Measurements from ENCODE around the gene SND1.

Gene SND1

DNA sequence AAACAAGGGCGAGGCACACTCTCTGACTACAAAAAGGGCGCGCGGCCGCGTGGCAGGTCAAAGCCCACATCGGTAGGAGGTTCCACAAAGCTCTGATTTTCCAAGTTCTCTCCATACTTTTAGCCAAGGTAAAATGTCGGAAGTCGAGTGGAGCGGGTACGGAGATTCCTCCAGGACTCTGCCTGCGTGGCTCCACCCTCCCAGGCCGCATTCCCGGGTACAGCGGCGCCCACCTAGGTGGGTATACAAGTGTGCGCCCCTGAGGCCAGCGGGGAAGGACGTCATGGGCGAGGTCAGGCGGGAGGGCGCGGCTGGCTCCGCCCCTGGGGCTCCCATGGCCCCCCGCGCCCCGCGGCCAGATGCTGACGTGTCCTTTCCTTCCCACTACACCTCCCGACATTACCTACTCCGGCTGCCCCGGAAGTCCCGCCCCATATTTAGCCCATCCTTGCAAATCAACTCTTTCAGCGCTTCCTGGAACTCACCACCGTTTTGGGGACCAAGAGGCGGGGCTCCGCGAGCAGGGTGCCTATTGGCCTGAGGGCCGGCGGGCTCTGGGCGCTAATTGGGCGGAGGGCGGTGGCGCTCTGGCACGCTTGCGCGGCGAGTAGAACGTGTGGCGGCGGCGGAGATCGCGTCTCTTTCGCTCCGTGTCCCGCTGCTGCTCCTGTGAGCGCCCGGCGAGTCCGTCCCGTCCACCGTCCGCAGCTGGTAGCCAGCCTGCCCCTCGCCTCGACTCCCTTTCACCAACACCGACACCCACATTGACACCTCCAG, at the start of gene SND1:
TSS of gene SND1 (plus strand) at position 639 of the 777 bp plus-strand sequence. CDS start 180 bp downstream, outside the sequence.
- peak; percentile 100 for DNase-seq

DNA sequence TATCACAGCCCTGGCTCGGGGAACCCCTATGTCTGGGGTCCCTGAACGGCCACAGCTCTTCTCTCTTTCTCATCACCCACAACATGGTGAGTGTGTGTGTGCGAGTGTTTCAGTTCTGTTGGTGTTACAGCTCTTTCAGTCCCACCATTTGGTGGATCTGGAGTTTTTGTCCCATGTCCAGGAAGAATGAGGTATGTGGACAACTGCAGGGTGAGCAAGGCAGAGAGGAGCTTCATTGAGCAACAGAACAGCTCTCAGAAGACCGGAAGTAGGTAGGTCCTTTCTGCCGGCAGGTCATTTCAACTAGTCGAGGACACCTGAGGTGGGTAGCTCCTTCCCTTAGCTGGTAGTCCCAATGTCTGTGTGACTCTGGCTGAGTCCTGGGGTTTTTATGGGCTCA, 43.5 kb upstream of the SND1 start:
- DNase-seq: no peak

DNA sequence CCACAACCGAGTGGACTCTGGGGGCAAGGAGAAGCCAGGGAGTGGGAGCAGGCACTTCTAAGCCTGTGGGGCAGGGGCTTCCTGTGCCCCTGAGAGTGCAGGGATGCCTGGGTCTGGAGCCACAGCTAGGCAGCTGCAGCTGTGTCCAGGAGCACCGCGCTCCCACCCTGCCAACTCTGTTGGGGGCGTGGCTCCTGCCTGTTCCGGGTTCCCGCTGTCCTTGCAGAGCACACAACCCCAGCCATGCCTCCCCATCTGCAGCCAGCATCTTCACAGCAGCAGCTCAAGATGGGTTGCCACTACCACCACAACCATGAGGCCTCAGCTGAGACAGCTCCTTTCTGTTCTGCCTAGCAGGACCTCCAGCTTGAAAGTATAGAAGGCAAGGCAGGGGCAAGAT, 42.7 kb upstream of the SND1 start:
- DNase-seq: no peak

DNA sequence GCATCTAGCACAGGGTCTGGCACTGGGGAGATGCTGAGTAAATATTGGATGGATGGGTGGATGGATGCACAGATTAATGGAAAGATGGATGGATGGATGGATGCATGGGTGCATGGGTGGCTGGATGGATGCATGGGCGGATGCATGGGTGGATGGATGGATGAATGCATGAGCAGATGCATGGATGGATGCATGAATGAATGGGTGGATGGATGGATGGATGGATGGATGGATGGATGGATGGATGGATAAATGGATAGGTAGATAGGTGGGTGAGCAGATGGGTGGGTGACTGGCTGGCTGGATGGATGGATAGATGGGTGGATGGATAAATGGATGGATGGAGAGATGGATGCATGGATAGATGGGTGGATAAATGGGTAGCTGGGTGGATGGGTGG, 39.7 kb upstream of the SND1 start:
- DNase-seq: no peak

DNA sequence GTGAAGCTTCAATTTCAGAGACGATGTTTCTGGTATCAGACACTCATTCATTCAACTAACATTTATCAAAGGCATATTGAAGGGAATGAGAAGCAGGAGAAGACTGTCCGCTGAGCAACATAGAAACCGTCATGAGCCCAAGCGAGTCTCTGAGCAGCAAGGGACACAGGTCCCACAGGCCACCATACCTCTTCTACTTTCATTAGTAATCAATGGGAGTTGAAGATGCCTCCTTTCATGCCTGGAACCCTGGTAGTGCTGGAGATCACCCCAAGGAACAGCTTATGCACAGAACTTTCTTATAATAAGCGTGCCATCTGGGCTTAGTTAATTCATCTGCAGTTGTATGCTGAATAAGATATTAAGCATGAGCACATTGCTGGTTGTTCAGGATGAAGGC, 35.3 kb upstream of the SND1 start:
- no peak for DNase-seq

DNA sequence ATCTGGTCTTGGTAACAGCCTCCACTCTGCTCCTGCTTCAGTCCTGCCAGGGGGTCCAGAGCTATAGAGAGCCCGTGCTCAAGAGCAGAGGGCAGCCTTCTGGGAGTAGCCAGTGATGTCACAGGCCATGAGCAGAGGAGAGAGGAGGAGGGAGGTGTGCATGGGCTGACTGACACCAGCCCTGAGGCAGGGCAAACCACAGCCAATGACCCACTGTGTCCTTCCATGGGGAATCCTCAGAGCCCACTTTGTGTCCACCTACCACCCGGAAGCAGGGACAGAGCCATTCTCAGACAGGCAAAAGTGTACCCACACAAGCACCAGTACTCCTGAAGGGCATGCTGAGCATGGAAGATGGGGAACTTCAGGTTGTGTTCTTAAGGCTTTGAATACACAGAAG, 34.0 kb upstream of the SND1 start, which contains the start of gene PAX4:
TSS of gene PAX4 (minus strand) at position 101 of the 400 bp plus-strand sequence. CDS start 2,214 bp downstream, outside the sequence.
- DNase-seq: no peak

DNA sequence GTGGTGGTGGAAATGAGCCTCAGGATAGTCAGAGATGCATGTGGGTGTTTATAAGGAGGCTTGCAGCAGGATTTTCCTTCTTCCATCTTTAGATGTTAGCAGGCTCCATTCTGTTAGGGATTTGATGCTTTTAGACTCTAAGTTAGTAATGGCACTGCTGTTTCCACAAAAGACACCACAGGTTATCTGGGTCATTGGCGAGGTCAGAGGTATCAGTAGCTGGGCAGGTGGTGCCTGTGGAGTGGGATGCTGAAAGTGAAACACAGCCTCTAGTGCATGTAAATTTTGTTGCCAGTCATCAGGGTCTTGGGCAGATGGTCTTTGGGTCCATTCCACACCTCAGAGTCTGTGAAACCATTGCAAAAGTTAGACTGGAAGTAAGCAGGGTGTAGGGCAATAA, 33.2 kb upstream of the SND1 start:
- DNase-seq: no peak

DNA sequence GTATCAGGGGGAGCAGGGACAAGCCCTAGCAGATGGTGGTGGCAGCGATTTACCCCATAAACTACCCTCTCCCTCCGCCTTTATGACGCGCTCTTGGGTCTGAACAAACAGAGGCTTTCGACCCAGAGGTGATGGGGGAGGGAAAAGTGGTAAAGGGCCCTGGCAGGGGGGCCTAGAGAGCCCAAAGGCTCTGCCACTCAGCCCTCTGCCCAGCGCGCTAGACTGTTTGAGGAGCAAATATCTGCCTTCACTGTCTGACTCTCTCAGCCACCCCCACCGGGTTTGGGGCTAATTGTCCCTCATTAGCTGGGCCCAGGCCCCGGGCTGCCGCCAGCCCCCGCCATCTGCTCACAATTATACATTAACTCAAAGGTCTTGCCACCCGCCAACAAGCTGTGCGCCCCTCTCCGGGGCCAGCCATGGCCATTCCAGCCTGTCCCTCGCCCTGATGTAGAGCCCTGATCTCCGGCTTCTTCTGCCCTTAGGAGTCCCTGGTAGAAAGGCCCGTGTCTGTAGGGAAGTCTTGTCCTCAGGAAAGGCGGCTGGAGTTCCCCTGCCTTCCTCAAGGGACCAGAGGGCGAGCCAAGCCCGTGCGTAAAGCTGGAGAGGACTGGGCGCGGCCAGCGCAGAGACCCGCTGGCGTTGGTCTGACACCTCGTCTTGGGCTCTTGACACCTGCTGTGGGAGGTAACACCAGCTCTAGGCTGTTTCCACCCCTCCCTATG, 32.2 kb upstream of the SND1 start:
- no peak for DNase-seq

DNA sequence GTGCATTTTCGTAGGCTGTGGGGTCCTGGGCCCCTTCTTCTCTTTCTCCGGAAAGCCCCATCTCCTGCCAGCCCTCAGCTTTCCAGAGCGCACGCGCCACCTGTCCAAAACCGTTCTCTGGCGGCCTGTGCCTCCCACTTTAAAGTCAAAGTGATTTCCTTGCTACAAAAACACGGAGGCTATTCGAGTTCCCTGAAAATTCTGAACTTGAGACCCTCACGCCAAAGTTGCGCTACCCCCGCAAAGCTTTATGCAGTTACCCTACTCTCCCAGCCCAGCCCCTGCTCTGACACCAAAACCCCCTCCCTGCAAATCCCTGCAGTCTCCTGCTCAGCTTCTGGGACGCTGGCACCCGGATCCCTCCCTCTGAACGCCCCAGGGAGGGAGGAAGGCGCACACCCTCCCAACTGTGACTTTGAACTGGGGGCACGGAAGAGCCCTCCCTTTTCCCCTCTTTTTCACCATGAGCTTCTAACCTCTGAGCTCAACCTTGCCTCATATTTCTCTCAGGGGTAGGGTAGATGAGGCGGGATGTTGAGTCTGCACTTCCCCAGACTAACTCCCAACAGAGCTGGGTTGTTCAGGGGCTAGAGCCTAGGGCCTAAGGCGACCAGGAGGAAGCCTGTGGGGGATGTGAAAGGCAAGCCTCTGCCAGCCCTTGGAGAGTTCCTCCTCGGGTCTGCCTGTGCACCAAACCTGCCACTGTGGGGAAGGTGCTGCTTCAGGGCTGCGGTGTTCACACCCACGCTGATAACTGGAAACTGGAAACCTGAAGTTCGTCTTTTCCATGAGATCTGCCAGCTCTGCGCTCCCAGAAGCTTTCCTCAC, 31.4 kb upstream of the SND1 start:
- DNase-seq: no peak

DNA sequence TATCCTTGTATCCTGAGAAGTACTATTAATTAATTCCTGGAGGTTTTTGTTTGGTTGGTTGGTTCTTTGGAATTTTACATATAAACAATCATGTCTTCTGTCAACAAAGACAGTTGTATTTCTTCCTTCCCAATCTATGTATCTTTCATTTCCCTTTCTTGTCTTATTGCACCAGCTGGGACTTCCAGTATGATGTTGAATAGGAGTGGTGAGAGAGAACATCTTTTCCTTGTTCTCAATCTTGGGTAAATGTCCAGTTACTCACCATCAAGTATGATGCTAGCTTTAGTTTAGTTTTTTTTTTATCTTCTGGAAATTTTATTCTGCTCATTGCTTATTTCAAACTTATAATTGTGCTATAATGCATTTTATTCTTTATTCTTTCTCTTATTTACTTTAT, 26.7 kb upstream of the SND1 start:
- no peak for DNase-seq

DNA sequence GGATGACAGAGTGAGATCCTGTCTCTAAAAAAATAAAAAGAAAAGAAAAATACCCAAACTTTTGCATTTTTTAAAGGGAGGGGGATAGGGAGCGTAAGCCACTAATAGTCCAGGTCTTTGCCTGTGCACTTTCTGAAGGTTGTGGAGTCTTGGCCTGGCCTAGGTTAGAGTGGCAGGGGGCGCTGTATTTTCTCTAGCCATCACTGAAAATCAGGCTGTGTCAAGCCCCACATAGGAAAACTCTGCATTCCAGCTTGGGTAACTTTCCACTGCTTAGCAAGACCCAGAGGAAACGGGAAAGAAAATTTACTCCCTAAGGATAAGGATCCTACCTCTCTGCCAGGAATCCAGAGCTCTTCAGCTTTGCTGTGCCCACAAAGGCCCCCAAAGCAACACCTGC, 23.5 kb upstream of the SND1 start:
- no peak for DNase-seq

DNA sequence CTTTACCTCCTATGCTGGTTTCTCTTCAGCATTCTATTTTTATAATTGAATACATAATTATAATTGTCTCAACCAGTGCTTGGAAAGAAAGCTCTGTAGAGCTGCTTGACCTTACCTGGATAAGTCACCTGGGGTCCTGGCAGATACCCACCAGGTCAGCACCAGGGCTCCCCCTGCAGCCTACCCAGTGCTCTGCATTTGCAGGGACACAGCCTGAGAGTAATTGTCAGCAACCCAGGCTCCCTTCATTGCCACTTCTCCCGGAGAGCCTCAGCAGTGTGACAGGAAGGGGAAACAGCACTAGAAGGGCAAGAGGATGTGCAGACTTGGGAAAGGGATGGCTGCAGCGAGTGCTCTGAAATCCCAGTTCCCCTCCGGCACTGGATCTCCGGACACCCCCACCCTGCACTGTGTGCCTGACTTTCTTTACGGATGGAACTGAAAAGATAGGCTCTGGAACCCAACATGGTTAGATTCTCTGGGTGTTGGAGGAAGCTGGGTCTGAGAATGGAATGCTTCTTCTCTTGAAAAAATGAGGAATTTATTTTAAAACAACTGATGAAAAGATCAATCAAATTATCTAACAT, 22.6 kb upstream of the SND1 start:
- peak; percentile 70 for DNase-seq

DNA sequence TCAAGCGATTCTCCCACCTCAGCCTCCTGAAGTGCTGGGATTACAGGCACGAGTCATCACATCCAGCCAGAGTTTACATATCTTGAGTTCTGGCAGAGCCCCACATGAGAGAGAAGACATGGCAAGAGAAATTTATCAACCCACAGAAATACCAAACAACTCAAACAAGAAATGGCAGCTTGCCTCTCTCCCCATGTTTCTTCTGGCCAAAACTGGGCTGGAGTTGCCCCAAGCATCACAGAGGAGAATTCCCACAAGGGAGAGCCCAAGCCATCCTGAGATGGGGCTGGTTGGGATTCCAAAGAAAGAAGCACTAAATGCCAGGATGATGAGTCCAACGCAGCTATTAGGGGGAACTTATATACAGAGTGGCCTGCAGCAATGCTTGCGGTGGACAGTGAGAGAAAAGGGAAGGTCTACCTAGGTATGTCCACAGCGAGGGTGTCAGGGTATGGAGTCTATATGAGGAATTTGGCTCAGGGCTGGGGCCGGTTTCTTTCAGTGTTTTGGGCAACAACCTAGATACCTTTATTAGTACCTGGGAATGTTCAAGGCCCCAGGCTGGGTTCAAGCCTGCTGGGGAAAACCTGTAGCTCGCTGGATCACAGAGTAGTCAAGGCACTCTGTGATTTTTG, 19.6 kb upstream of the SND1 start:
- DNase-seq: no peak

DNA sequence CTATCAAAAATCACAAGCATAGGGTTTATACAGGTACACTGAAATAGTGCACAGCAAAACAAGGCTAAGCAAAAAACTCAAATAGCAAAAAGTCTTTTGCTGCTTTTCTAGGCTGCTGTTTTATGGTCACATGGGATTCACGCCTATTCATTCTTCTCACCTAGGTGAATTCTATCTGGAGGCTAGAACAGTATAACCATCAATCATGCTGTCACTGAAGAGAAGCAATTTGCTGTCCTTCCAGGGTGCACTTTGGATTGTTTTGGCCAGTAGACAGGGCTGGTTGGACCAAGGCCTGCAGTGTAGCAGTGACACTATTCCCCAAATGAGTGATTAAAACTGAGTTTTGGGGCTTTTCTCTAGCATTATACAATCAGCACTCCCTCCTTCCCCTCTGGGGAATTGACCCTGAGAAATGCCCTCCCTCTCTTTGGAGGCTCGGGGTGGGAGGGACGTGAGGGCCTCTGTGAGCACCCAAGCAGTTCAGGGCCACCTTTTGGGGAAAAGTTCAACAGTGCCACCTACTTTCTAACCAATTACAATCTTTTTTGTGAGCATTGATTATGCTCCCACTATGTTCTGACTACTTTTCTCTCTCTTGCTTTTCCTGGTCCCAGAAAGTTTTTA, 16.2 kb upstream of the SND1 start:
- no peak for DNase-seq

DNA sequence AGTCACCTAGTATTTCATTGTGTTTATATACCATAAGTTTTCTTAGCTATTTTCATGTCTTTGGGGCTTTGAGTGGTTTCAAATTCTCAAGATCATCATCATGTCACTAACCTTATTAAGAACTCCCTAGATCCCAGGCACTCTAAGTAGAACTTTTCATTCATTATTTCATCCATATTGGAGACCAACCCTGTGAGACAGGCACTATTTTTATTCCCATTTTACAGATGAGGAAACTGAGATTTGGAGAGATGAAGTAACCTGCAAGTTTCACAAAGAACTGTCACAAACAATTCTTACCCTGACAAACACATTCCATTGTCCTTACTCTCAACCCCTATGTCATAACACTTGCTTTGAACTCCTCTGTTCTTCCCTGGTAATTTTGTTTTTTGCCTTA, 13.8 kb upstream of the SND1 start:
- DNase-seq: no peak

DNA sequence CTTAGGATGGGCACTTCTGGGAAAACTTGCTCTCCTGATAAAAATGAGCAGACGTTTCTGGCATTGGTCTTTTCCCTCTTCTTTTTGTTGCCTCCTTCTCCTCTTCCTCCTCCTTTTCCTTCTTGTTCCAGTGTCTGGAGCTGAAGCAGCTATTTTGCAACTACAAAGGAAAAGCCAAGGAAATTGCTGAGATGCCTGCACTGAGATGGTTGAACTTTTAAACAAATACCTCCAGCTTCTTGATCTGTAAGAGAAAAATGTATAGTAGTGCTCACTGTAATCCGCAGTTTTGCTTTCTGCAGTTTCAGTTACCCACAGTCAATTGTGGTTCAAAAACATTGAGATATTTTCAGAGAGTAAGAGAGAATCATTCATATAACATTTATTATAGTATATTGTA, 7.5 kb upstream of the SND1 start:
- DNase-seq: no peak

DNA sequence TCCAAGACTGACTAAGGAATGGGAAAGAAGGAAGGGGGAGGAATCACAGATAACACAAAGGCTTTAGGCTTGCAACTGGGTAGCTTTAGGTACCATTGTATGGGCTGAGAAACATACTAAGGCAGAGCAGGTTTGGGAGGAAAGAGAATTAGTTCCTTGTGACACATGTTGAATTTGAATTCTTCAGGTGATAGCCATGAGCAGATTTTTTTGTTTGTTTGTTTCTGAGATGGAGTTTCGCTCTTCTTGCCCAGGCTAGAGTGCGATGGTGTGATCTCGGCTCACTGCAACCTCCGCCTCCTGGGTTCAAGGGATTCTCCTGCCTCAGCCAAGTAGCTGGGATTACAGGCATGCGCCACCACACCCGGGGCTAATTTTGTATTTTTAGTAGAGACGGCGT, 4.4 kb upstream of the SND1 start:
- DNase-seq: no peak

DNA sequence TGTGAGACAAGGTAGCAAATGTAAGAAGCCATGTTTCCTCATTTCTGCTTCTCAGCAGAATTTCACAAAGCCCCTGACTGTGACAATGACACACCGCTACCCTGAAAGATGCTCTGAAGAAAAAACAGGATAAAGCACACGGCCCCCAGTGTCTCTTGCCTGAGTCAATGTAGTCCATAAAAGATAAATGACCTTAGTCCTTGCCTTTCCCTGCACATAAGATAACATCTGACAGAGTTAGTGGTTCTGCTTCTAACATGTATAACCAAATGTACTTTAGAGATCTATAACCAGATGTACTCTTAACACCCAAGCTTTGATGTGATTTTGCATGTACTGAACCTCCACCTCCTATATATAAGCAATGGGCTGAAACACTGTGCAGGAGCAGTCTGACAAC, 3.0 kb upstream of the SND1 start:
- DNase-seq: no peak

DNA sequence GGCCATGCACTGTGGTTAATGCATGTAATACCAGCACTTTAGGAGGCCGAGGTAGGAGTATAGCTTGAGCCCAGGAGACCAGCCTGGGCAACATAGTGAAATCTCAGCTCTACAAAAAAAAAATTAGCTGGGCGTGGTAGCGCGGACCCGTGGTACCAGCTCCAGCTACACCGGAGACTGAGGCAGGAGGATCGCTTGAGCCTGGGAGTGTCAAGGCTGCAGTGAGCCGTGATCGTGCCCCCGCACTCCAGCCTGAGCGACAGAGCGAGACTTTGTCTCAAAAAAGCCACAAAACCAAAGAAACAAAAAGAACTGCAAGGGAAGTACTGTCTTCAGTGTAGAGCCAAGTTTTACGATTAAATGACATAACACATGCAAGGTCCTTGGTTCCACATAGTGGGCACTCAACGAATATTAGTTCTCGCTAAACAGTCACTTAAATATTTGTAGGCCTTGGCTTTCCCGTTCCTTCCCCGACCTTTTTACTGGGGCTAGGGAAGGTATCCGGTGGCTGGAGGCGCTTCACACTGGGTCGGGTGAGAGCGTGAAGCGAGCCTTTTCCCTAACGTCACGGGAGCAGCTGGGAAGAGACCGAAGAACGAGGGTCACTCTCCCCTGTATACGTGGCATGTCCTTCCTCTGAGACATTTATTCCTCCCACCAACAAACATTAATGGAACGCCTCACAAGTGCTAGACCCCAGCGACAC, 993 bp upstream of the SND1 start:
- peak; percentile 63 for DNase-seq

DNA sequence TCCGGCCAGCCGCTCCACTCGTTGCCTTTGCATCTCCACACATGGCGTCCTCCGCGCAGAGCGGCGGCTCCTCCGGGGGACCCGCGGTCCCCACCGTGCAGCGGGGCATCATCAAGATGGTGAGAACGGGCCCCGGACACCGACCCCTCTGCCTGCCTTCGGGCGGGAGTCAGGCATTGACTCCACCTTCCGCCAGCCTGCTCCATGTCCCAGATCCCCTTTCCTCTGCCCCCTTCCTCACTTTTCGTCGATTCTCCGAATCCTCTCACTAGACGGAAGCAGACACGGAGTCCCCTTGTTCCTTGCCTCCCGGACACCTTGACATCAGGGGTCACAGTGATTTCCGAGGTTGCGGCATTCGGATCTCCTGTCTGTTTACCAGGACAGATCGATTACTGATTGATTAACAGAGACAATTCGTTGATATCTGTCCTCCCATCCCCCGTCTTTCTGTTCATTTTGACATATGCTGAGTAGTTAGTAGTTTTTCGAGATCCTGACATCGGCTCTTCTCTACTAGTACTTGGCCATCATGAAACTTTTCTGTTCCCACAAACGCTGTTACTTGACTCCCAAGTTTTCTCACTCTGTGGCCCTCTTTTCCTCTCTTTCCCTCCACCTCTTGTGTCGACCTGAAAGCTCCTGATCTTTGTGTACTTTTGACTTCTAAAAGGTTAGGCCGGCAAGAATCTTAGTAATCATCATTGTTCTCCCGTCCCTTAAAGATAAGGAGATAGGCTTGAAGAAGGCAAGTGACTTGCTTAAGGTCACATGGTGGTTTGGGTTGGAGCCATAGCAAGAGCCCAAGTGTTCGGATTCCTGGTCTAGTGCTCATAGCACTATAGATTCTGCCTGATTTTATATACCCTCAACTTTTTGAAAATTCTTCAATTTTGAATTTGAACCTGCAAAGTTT, 597 bp downstream of the SND1 start:
- DNase-seq: no peak
